PFSK-1 (cell line): ENCODE results near the gene MAP2K6.

Experiments
- FOXP2 ChIP-seq: optimal IDR thresholded peaks from 2 replicates; pipeline ENCODE3; 2011; ENCODE audit warnings: borderline replicate concordance, control low read depth, inconsistent platforms; ENCODE audit not compliant: insufficient read depth; ENCODE audit errors: extremely low read length, extremely low read depth
- POLR2AphosphoS5 ChIP-seq: IDR thresholded peaks from 2 replicates; pipeline ENCODE4 v1.6.1; 2012; ENCODE audit warnings: low read depth, mild to moderate bottlenecking, control low read depth, low read length, moderate library complexity
- SIN3A ChIP-seq: IDR thresholded peaks from 2 replicates; pipeline ENCODE4 v1.6.1; 2012; ENCODE audit warnings: mild to moderate bottlenecking, low read length, moderate library complexity, borderline replicate concordance; ENCODE audit not compliant: insufficient read depth
- TAF1 ChIP-seq: IDR thresholded peaks from 2 replicates; pipeline ENCODE4 v1.6.1; 2012; ENCODE audit warnings: low read length, control low read depth, borderline replicate concordance; ENCODE audit not compliant: insufficient read depth
- TF ChIP-seq, protein P1 (sequence below), 2 experiments: IDR thresholded peaks; 2 replicates each; pipeline versions ENCODE4 v1.6.1 to v1.8.0; 2011 to 2012; ENCODE audit warnings: low read depth in 2 of 2, low read length in 2 of 2, control low read depth in 1 of 2, inconsistent platforms in 1 of 2, mild to moderate bottlenecking in 1 of 2, moderate library complexity in 1 of 2; ENCODE audit not compliant: insufficient read depth in 1 of 2

MAP2K6 gene

GRCh38 chr17:69508814-69509213 lies 94.3 kb downstream of the MAP2K6 start:
- TF ChIP-seq POLR2AphosphoS5 = no peak
- no peak for TF ChIP-seq TAF1
- TF ChIP-seq SIN3A = no peak
- TF ChIP-seq, protein P1, sequence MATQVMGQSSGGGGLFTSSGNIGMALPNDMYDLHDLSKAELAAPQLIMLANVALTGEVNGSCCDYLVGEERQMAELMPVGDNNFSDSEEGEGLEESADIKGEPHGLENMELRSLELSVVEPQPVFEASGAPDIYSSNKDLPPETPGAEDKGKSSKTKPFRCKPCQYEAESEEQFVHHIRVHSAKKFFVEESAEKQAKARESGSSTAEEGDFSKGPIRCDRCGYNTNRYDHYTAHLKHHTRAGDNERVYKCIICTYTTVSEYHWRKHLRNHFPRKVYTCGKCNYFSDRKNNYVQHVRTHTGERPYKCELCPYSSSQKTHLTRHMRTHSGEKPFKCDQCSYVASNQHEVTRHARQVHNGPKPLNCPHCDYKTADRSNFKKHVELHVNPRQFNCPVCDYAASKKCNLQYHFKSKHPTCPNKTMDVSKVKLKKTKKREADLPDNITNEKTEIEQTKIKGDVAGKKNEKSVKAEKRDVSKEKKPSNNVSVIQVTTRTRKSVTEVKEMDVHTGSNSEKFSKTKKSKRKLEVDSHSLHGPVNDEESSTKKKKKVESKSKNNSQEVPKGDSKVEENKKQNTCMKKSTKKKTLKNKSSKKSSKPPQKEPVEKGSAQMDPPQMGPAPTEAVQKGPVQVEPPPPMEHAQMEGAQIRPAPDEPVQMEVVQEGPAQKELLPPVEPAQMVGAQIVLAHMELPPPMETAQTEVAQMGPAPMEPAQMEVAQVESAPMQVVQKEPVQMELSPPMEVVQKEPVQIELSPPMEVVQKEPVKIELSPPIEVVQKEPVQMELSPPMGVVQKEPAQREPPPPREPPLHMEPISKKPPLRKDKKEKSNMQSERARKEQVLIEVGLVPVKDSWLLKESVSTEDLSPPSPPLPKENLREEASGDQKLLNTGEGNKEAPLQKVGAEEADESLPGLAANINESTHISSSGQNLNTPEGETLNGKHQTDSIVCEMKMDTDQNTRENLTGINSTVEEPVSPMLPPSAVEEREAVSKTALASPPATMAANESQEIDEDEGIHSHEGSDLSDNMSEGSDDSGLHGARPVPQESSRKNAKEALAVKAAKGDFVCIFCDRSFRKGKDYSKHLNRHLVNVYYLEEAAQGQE (IDR thresholded peaks at IDR 0.05; ENCODE audit: insufficient read depth in 1 of 2, low read depth in 2 of 2, low read length in 2 of 2) = no peak
- no peak for TF ChIP-seq FOXP2

DNA sequence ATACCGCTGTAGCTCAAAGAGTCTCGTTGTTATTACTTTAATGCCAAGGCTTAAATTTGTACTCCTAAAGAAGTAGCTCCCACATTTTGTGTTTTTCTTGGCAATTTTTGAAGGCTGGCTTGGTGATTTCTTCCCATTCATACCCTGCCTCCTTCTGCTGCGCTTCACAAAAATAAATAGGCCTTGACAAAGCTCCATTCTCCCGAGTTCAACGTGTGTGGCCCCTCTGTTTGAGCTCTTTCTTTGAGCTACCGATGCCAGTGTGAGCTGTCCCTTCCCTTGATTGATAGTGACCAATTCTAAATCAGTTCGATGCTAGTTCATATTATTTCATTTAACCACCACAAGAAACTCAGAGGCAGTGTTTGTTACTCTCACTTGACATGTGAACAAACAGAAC lies 96.8 kb downstream of the MAP2K6 start:
- TF ChIP-seq FOXP2 (no peak), SIN3A (no peak), TAF1 (no peak), POLR2AphosphoS5 (no peak)
- TF ChIP-seq, protein P1 (IDR thresholded peaks at IDR 0.05; ENCODE audit: insufficient read depth in 1 of 2, low read depth in 2 of 2, low read length in 2 of 2) = no peak

DNA sequence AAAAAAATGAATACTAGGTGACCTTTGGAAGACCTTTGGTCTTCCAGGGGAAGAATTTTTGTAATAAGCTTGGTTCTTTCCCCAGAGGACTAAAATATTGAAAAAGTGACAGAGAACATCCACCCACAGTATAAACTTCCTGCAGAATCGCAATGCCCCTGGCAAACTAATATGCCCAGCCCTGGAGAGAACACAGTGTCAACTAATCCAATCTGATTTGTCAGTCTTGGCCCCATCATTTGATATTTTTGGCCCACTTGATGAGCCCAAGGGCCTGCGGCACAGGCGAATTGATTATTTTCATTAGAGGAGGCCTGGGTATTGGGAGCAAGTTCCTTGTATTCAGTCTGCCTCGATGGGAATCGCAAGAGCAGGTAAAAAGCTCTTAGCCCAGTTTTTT lies 98.4 kb downstream of the MAP2K6 start:
- no peak for TF ChIP-seq TAF1
- TF ChIP-seq SIN3A = no peak
- TF ChIP-seq, protein P1 (IDR thresholded peaks at IDR 0.05; ENCODE audit: insufficient read depth in 1 of 2, low read depth in 2 of 2, low read length in 2 of 2) = no peak
- no peak for TF ChIP-seq POLR2AphosphoS5
- TF ChIP-seq FOXP2 = no peak

- TF ChIP-seq FOXP2 = no peak
- TF ChIP-seq SIN3A = no peak
Measured at GRCh38 chr17:69516225-69516624, 101.7 kb downstream of the MAP2K6 start.

DNA sequence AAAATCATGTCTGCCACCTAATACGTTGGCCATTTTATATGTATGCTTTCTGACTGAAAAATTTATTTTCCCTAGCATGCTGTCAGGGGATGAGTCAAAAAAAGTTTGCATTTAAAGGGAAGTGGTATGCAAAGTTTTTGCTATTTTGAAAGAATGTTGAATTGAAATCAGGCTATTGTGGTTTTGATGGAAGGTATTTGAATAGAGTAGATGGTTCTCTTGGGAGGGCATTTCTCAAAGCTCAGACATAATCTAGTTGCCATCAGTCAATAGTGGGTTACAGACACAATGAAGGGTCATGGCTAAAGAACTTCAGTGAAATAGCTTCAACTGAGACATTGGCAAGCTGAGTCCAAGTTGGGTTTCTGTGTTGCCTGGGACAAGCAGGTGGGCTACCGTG lies 102.4 kb downstream of the MAP2K6 start:
- TF ChIP-seq, protein P1 (IDR thresholded peaks at IDR 0.05; ENCODE audit: insufficient read depth in 1 of 2, low read depth in 2 of 2, low read length in 2 of 2) = no peak
- TF ChIP-seq FOXP2 (no peak), SIN3A (no peak), POLR2AphosphoS5 (no peak), TAF1 (no peak)
